Fibroblast of villous mesenchyme (primary cell): Measurements from ENCODE around the gene CLIC3. TPM values are rescaled to one million over a fixed set of nuclear protein-coding genes. Genes with fewer than 3 reads are reported as not detected.

Experiments used
- DNase-seq: peaks from one replicate; pipeline ENCODE4 v3.0.0-alpha.2; 2010; ENCODE audit warnings: low read depth
- H3K4me3 ChIP-seq: 2 replicates; pipeline ENCODE4 v1.5.1; 2011; ENCODE audit warnings: low read depth, mild to moderate bottlenecking, low read length
- CTCF ChIP-seq: IDR thresholded peaks from 2 replicates; pipeline ENCODE4 v1.5.1; 2012; ENCODE audit warnings: low read depth, mild to moderate bottlenecking, low read length; ENCODE audit not compliant: insufficient read depth
- total RNA-seq: library from RNA; depleted of rRNA; stranded (reverse); fragments of >200 nt; gene quantifications from 2 replicates; pipeline ENCODE4 v1.2.3, GENCODE V29; 2012

Gene CLIC3
- total RNA-seq, 1 donor = 43.2 TPM

DNA sequence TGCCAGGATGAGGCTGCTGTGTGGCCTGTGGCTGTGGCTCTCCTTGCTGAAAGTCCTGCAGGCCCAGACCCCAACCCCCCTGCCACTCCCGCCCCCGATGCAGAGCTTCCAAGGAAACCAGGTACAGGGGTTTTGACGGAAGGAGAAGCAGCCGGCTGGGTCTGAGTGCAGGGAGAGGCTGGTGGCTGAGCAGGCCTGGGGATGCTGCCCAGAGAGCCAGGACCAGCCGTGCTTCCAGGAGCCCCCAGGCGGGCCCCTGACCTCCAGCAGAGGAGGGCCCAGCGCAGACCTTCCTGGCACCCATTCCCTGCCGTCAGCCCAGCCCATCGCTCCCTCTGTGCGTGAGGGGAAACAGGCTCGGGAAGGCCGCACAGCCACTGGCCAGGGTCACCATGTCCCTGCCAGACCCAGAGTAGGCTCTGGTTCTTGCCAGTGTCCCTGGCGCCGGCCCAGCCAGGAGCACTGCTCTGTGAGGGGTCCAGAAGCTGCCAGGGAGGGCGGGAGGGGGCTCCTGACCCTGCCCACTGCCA lies 44.0 kb downstream of the CLIC3 start:
- no peak for DNase-seq
- no peak overlapping the region for H3K4me3 ChIP-seq
- no peak for TF ChIP-seq CTCF

- no peak within 1 kb of the TSS for H3K4me3 ChIP-seq
- TF ChIP-seq CTCF = no peak
- DNase-seq = no peak
These were observed 44.6 kb downstream of the CLIC3 start, which contains the start of gene LCN12 for GRCh38 chr9:136951541-136952320. LCN12 (plus strand) TSS chr9:136952273; CDS start chr9:136952328, 55 bp downstream.

GRCh38 chr9:136950656-136951276 lies 45.6 kb downstream of the CLIC3 start:
- TF ChIP-seq CTCF = no peak
- peak overlapping the region; percentile 66 for H3K4me3 ChIP-seq
- DNase-seq = no peak

DNA sequence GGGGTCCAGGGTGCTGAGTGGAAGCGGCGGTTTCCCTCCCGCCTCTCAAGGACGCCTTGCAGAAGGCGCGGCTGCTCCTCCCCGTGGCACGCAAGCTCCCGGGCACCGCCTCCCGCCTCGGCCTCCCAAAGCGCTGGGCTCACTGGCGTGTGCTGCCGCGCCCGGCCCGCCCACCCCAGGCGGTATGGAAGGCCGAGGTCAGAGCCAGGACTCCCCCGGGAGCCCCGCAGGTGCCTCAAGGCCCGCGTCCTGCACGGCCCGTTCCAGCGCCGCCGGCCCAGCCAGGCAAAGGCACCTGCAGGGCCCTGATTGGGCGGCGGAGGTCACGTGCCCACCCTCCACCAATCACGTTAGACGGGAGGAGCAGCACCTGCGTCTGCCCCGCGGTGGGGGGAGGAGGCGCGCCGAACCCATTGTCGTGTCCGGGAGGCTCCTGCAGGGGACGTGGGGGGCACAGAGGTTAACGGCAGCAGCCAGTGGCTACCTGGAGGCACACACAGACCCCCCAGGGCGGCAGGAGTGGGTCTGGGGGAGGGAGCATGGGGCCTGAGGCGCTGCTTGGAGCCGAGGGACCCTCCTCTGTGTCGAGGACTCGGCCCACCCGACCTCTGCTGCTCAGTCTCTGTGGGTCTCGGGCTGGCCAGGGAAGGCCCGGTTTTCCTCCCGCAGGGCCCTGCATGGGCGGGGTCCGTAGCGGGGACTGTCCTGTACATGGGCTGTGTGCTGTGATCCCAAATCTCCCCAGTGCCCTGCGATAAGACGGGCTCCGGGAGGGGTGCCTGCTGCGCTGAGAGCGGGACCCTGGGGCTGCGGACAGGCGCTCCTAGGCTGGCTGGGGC lies 46.3 kb downstream of the CLIC3 start:
- no peak for TF ChIP-seq CTCF
- H3K4me3 ChIP-seq = peak overlapping the region; percentile 66
- peak; percentile 76 for DNase-seq

DNA sequence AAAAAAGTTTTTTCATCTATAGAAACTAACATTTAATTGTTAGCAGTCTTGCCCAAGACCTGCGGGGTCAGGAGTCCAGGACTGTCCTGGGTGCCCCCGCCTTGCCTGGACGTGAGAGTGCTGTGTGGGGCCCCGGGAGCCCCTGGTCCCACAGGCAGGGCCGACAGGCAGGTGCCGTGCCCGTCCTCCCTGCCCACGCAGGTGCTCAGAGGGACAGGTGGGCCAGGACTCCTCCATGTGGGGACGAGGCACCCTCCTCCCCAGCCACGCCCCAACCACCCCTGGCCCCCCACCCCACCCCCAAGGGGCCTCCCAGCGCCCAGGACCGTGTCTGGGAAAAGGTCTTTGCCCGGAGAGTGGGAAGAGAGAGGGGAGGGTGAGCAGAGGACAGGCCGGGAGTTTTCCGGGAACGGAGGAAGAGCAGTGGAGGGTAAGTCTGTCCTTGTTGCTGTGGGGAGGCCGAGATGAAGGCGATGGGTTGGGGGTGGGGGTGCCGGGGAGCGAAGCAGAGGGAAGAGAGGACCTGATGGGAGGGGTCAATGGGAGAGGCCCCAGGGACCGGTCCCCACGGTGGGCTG lies 47.0 kb downstream of the CLIC3 start:
- DNase-seq = no peak
- H3K4me3 ChIP-seq = peak overlapping the region; percentile 66
- no peak for TF ChIP-seq CTCF

- TF ChIP-seq CTCF = peak; percentile 66
- H3K4me3 ChIP-seq = no peak overlapping the region
- DNase-seq = peak; percentile 50
These were observed 48.3 kb downstream of the CLIC3 start for GRCh38 chr9:136947955-136948510.
